Measurements from ENCODE around the gene DIABLO. TPM values are rescaled to one million over a fixed set of nuclear protein-coding genes. Genes with fewer than 3 reads are reported as not detected.

Gene DIABLO
- total and polyA plus RNA-seq, 9 of the 15 experiments (the other 6 are each of a cell fraction or from before 2014, with no cell fraction given): 37.3 to 101 (median 80.1) TPM

DNA sequence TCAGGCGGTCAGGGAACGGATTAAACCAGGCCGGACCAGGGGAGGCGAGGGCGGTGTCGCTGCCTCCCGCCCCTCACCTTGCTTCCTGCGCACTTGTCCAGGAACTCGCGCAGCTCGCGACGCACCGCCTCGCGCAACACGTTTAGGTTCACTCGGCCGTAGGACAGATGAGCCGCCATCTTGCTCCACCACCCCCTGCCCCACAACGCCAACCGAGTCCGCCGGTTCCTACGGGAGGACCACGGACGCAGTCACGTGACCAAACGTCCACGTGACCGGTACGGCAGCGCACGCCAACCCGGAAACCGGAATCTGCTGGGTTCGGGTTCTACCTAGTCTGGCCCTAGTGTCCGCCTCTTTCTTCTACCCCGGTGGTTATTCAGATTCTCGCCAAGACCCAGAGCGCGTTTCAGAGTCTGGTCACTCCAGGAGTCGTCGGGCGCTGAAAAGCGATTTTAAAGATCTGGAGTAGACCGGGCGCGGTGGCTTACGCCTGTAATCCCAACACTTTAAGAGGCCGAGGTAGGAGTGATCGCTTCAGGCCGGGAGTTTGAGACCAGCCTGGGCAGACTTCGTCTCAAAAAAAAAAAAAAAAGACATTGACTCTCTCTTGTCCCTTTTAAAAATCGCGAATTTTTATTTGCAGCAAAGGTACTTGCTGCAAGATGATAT lies 40.5 kb upstream of the DIABLO start, which contains the start of gene VPS33A (continued):
- TF ChIP-seq, protein P1, sequence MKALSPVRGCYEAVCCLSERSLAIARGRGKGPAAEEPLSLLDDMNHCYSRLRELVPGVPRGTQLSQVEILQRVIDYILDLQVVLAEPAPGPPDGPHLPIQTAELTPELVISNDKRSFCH (CRISPR knock-in tag; IDR thresholded peaks at IDR 0.05): no peak
- TF ChIP-seq, protein P1 (tag; IDR thresholded peaks at IDR 0.05): peak; percentile 87
- TF ChIP-seq ELF1 (tag; IDR thresholded peaks at IDR 0.05): peak; percentile 100
- TF ChIP-seq NR3C1 (CRISPR knock-in tag; IDR thresholded peaks at IDR 0.05): peak; percentile 64; the same call in 1 of the 2 replicates
- TF ChIP-seq, protein P2, sequence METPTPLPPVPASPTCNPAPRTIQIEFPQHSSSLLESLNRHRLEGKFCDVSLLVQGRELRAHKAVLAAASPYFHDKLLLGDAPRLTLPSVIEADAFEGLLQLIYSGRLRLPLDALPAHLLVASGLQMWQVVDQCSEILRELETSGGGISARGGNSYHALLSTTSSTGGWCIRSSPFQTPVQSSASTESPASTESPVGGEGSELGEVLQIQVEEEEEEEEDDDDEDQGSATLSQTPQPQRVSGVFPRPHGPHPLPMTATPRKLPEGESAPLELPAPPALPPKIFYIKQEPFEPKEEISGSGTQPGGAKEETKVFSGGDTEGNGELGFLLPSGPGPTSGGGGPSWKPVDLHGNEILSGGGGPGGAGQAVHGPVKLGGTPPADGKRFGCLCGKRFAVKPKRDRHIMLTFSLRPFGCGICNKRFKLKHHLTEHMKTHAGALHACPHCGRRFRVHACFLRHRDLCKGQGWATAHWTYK (CRISPR knock-in tag; IDR thresholded peaks at IDR 0.05): peak; percentile 47; the same call in 1 of the 2 replicates
- peak; percentile 61 for TF ChIP-seq POLR2B (IDR thresholded peaks at IDR 0.05; ENCODE audit: low read depth, partially characterized antibody)
- TF ChIP-seq, protein P3, sequence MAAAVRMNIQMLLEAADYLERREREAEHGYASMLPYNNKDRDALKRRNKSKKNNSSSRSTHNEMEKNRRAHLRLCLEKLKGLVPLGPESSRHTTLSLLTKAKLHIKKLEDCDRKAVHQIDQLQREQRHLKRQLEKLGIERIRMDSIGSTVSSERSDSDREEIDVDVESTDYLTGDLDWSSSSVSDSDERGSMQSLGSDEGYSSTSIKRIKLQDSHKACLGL (CRISPR knock-in tag; IDR thresholded peaks at IDR 0.05; ENCODE audit: borderline replicate concordance, poor library complexity, severe bottlenecking): peak; percentile 24
- TF ChIP-seq KDM5B (IDR thresholded peaks at IDR 0.05; ENCODE audit: insufficient replicate concordance, low read depth, low read length): peak; percentile 91
- TF ChIP-seq, protein P4, sequence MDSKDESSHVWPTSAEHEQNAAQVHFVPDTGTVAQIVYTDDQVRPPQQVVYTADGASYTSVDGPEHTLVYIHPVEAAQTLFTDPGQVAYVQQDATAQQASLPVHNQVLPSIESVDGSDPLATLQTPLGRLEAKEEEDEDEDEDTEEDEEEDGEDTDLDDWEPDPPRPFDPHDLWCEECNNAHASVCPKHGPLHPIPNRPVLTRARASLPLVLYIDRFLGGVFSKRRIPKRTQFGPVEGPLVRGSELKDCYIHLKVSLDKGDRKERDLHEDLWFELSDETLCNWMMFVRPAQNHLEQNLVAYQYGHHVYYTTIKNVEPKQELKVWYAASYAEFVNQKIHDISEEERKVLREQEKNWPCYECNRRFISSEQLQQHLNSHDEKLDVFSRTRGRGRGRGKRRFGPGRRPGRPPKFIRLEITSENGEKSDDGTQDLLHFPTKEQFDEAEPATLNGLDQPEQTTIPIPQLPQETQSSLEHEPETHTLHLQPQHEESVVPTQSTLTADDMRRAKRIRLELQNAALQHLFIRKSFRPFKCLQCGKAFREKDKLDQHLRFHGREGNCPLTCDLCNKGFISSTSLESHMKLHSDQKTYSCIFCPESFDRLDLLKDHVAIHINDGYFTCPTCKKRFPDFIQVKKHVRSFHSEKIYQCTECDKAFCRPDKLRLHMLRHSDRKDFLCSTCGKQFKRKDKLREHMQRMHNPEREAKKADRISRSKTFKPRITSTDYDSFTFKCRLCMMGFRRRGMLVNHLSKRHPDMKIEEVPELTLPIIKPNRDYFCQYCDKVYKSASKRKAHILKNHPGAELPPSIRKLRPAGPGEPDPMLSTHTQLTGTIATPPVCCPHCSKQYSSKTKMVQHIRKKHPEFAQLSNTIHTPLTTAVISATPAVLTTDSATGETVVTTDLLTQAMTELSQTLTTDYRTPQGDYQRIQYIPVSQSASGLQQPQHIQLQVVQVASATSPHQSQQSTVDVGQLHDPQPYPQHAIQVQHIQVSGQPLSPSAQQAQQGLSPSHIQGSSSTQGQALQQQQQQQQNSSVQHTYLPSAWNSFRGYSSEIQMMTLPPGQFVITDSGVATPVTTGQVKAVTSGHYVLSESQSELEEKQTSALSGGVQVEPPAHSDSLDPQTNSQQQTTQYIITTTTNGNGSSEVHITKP (IDR thresholded peaks at IDR 0.05; ENCODE audit: partially characterized antibody): peak; percentile 70
- no peak for TF ChIP-seq BCL6 (CRISPR knock-in tag; IDR thresholded peaks at IDR 0.05)
- TF ChIP-seq TAF9B (IDR thresholded peaks at IDR 0.05; ENCODE audit: partially characterized antibody): peak; percentile 82
- TF ChIP-seq, protein P5, sequence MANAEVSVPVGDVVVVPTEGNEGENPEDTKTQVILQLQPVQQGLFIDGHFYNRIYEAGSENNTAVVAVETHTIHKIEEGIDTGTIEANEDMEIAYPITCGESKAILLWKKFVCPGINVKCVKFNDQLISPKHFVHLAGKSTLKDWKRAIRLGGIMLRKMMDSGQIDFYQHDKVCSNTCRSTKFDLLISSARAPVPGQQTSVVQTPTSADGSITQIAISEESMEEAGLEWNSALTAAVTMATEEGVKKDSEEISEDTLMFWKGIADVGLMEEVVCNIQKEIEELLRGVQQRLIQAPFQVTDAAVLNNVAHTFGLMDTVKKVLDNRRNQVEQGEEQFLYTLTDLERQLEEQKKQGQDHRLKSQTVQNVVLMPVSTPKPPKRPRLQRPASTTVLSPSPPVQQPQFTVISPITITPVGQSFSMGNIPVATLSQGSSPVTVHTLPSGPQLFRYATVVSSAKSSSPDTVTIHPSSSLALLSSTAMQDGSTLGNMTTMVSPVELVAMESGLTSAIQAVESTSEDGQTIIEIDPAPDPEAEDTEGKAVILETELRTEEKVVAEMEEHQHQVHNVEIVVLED (CRISPR knock-in tag; IDR thresholded peaks at IDR 0.05): peak; percentile 92
- no peak for TF ChIP-seq ZNF644 (tag; IDR thresholded peaks at IDR 0.05; ENCODE audit: low read depth)
- TF ChIP-seq, protein P6, sequence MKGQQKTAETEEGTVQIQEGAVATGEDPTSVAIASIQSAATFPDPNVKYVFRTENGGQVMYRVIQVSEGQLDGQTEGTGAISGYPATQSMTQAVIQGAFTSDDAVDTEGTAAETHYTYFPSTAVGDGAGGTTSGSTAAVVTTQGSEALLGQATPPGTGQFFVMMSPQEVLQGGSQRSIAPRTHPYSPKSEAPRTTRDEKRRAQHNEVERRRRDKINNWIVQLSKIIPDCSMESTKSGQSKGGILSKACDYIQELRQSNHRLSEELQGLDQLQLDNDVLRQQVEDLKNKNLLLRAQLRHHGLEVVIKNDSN (CRISPR knock-in tag; IDR thresholded peaks at IDR 0.05): peak; percentile 100
- TF ChIP-seq MAZ (CRISPR knock-in tag; conservative IDR thresholded peaks at IDR 0.05 in 1 of 2, IDR thresholded peaks at IDR 0.05 in 1 of 2): peak; percentile 66 to 90
- TF ChIP-seq NR4A1 (CRISPR knock-in tag; IDR thresholded peaks at IDR 0.05): no peak
- peak; percentile 26; the same call in 1 of the 2 replicates for TF ChIP-seq NR4A1 (tag; IDR thresholded peaks at IDR 0.05)
- TF ChIP-seq ZNF23 (CRISPR knock-in tag; IDR thresholded peaks at IDR 0.05): no peak
- peak; percentile 34; the same call in 1 of the 2 replicates for TF ChIP-seq ZNF24 (IDR thresholded peaks at IDR 0.05)
